ENCODE measurements around the gene KRT1. TPM values are rescaled to one million over a fixed set of nuclear protein-coding genes. Genes with fewer than 3 reads are reported as not detected.

KRT1 gene
- polyA plus RNA-seq, 1 of the 3 experiments (the other 2 are of a cell fraction) = not detected

GRCh38 chr12:52710730-52711129 is 30.5 kb upstream of the KRT1 start:
- Histone ChIP-seq H3K4me1 (ENCODE audit: control insufficient read depth in 1 of 2, insufficient read depth in 2 of 2, low read depth in 1 of 2, low read length in 1 of 2) (no peaks in the 10 kb centered on the region), H3F3A (replicated peaks; ENCODE audit: insufficient read depth) (no peaks in the 10 kb centered on the region), H3K79me2 (ENCODE audit: insufficient read depth) (no peaks in the 10 kb centered on the region; the same call in 1 of the 2 replicates), H3K4me3 (ENCODE audit: low read depth in 2 of 2, low read length in 1 of 2) (no peak overlapping the region), H4K20me1 (ENCODE audit: insufficient read depth) (no peaks in the 10 kb centered on the region), H3K4me2 (no peak overlapping the region), H3K9me3 (no peaks in the 10 kb centered on the region), H3K27me3 (ENCODE audit: insufficient read depth) (peaks cover 55% of the 10 kb centered on the region), H3K36me3 (replicated peaks in 1 of 2; ENCODE audit: control insufficient read depth in 1 of 2, insufficient read depth in 2 of 2, low read length in 1 of 2) (no peaks in the 10 kb centered on the region), H2AFZ (ENCODE audit: low read depth) (no peak overlapping the region), H3K9me2 (no peaks in the 10 kb centered on the region), H3K27ac (ENCODE audit: low read depth in 2 of 2, low read length in 1 of 2) (no peak overlapping the region), H3K9ac (no peak overlapping the region)
- ChIA-PET CTCF (interaction anchor here (0.7 kb wide), 1 partner anchor 296 kb away, joined by 3 read pairs; no protein-coding TSS in a partner anchor), POLR2A (no interaction called here)
- TF ChIP-seq RFX5 (IDR thresholded peaks at IDR 0.05; ENCODE audit: low read length) = no peak
- no peak for DNase-seq
- WGBS (ENCODE audit: low lambda C conversion rate) = 50% methylated on average over 1 of the region's 1 CpG

DNA sequence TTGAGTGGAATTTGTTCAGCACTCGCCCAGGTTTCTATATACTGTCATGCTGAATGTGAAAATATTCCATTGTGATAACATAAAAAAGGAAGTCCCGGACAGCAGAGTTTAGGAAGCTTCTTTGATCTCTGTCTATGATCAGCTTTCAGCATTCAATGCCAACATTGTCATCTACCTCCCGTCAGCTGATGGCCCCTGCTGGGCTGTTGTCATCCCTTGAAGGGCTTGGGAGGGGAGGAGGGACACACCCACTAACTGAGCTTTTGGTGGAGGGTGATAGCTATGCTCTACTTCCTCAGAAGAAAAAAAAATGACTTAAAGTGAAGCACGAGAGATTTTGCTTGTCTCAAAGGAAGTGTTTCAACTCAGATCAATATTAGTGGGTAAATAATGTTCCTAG is 27.8 kb upstream of the KRT1 start:
- CTCF ChIA-PET = interaction anchor here (1.0 kb wide), 1 partner anchor 22 kb away, joined by 3 read pairs; no protein-coding TSS in a partner anchor
- WGBS (ENCODE audit: low lambda C conversion rate) = 22% methylated on average over 4 of the region's 4 CpGs

More for the DNA sequence above, 27.8 kb upstream of the KRT1 start:
- no peak overlapping the region for H3K4me2 ChIP-seq
- POLR2A ChIA-PET = no interaction called here
- H3K4me1 ChIP-seq (ENCODE audit: control insufficient read depth in 1 of 2, insufficient read depth in 2 of 2, low read depth in 1 of 2, low read length in 1 of 2) = no peaks in the 10 kb centered on the region
- H3K27ac ChIP-seq (ENCODE audit: low read depth in 2 of 2, low read length in 1 of 2) = no peak overlapping the region
- H3K9me2 ChIP-seq = no peaks in the 10 kb centered on the region
- H3K9ac ChIP-seq = no peak overlapping the region
- H4K20me1 ChIP-seq (ENCODE audit: insufficient read depth) = no peaks in the 10 kb centered on the region
- no peak for DNase-seq
- H3K36me3 ChIP-seq (replicated peaks in 1 of 2; ENCODE audit: control insufficient read depth in 1 of 2, insufficient read depth in 2 of 2, low read length in 1 of 2) = no peaks in the 10 kb centered on the region
- H3K79me2 ChIP-seq (ENCODE audit: insufficient read depth) = no peaks in the 10 kb centered on the region; the same call in 1 of the 2 replicates
- no peaks in the 10 kb centered on the region for H3F3A ChIP-seq (replicated peaks; ENCODE audit: insufficient read depth)
- no peak overlapping the region for H3K4me3 ChIP-seq (ENCODE audit: low read depth in 2 of 2, low read length in 1 of 2)
- no peaks in the 10 kb centered on the region for H3K9me3 ChIP-seq
- H2AFZ ChIP-seq (ENCODE audit: low read depth) = no peak overlapping the region
- no peak for TF ChIP-seq TEAD4 (IDR thresholded peaks at IDR 0.05; ENCODE audit: borderline replicate concordance, insufficient read depth)
- no peak for TF ChIP-seq JUND (IDR thresholded peaks at IDR 0.05)
- TF ChIP-seq, protein P1, sequence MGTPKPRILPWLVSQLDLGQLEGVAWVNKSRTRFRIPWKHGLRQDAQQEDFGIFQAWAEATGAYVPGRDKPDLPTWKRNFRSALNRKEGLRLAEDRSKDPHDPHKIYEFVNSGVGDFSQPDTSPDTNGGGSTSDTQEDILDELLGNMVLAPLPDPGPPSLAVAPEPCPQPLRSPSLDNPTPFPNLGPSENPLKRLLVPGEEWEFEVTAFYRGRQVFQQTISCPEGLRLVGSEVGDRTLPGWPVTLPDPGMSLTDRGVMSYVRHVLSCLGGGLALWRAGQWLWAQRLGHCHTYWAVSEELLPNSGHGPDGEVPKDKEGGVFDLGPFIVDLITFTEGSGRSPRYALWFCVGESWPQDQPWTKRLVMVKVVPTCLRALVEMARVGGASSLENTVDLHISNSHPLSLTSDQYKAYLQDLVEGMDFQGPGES (IDR thresholded peaks at IDR 0.05; ENCODE audit: low read depth, low read length) = no peak
- TF ChIP-seq GABPA (IDR thresholded peaks at IDR 0.05; ENCODE audit: low read depth) = no peak
- TF ChIP-seq, protein P2, sequence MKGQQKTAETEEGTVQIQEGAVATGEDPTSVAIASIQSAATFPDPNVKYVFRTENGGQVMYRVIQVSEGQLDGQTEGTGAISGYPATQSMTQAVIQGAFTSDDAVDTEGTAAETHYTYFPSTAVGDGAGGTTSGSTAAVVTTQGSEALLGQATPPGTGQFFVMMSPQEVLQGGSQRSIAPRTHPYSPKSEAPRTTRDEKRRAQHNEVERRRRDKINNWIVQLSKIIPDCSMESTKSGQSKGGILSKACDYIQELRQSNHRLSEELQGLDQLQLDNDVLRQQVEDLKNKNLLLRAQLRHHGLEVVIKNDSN (IDR thresholded peaks at IDR 0.05; ENCODE audit: borderline replicate concordance, low read depth) = no peak
- TF ChIP-seq ELF1 (IDR thresholded peaks at IDR 0.05) = no peak
- TF ChIP-seq FOSL2 (IDR thresholded peaks at IDR 0.05; ENCODE audit: borderline replicate concordance, low read depth) = no peak
- no peak for TF ChIP-seq SMC3 (IDR thresholded peaks at IDR 0.05; ENCODE audit: low read depth, low read length)
- no peak for TF ChIP-seq NRF1 (IDR thresholded peaks at IDR 0.05; ENCODE audit: low read depth, low read length)
- no peak for TF ChIP-seq MEF2A (IDR thresholded peaks at IDR 0.05; ENCODE audit: borderline replicate concordance, low read depth)
- no peak for TF ChIP-seq TAF1 (IDR thresholded peaks at IDR 0.05; ENCODE audit: borderline replicate concordance, low read depth, low read length)
- TF ChIP-seq YY1 (IDR thresholded peaks at IDR 0.05; ENCODE audit: low read depth) = no peak
- TF ChIP-seq ZBTB33 (IDR thresholded peaks at IDR 0.05; ENCODE audit: borderline replicate concordance, low read depth) = no peak
- peaks cover 37% of the 10 kb centered on the region for H3K27me3 ChIP-seq (ENCODE audit: insufficient read depth)
